ENCODE measurements around the gene EFNA2.

DNA sequence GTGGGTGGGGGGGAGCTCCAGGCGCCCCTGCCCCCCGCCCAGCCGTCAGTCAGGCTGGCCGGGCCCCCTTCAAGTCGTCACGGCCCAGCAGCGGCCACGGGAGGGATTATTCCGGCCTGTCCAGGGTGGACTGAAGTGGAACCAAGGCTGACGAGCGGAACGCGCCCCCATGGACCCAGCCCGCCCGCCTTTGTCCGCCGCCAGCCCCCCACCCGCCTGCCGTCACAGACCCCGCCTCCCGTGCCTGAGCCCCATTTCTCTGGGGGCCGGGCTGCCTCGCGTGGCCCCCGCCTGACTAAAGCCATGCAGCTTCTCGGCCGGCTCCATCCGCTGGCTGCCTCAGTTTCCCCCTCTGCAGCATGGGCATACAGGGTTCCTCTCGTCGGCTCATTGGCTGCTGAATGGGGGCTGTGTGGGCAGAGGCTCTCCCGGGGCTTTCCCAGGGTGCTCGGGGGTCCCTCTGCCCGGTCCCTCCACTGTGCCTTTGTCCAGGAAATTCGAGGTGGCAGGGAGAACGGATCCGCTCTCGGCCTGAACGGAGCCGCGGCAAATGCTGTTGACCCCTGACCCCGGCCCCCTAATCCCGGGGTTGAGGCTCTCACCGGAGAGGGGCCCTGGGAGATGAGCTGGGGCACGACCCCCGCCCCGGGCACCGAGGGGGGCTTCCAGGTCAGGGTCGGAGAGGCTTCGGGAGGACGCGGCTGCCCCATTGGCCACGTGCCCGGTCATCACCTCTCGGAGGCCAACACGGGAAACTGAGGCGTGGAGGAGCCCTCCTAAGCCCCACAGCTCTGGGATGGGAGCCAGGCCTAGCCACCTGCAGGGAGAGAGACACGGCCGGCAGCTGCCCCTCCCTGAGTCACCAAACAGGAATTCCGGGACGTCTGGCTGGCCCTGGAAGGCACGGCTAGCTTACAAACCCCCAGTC, 27.4 kb downstream of the EFNA2 start:
- TF ChIP-seq FOXA1 (IDR thresholded peaks at IDR 0.05) (no peak), SUZ12 (IDR thresholded peaks at IDR 0.05) (no peak), ZNF384 (IDR thresholded peaks at IDR 0.05) (no peak), TARDBP (IDR thresholded peaks at IDR 0.05) (no peak), BHLHE40 (IDR thresholded peaks at IDR 0.05; ENCODE audit: borderline replicate concordance) (no peak), FOXM1 (IDR thresholded peaks at IDR 0.05; ENCODE audit: borderline replicate concordance) (no peak), SP1 (IDR thresholded peaks at IDR 0.05) (no peak), ARNT (IDR thresholded peaks at IDR 0.05) (no peak), LEF1 (IDR thresholded peaks at IDR 0.05; ENCODE audit: borderline replicate concordance) (no peak), HDGF (IDR thresholded peaks at IDR 0.05; ENCODE audit: borderline replicate concordance) (no peak), FOXK2 (IDR thresholded peaks at IDR 0.05) (no peak), NFRKB (IDR thresholded peaks at IDR 0.05) (no peak), ELF4 (IDR thresholded peaks at IDR 0.05) (no peak)
- TF ChIP-seq, protein P1, sequence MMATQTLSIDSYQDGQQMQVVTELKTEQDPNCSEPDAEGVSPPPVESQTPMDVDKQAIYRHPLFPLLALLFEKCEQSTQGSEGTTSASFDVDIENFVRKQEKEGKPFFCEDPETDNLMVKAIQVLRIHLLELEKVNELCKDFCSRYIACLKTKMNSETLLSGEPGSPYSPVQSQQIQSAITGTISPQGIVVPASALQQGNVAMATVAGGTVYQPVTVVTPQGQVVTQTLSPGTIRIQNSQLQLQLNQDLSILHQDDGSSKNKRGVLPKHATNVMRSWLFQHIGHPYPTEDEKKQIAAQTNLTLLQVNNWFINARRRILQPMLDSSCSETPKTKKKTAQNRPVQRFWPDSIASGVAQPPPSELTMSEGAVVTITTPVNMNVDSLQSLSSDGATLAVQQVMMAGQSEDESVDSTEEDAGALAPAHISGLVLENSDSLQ (IDR thresholded peaks at IDR 0.05): no peak

Measured in HEK293T (cell line).